SIG-M5 (cell line): ENCODE data around the gene GRID1.

ENCODE experiments used
- DNase-seq: peaks from one replicate; lab custom pipeline; 2025; lab: John Stamatoyannopoulos, UW

Gene GRID1

GRCh38 chr10:85594239-85594638 is 772.4 kb downstream of the GRID1 start:
- DNase-seq, result no peak

GRCh38 chr10:85593226-85593772 is 773.3 kb downstream of the GRID1 start:
- no peak for DNase-seq

- no peak for DNase-seq
These were observed 785.2 kb downstream of the GRID1 start for GRCh38 chr10:85581371-85581770.

- DNase-seq, result no peak
These were observed 786.0 kb downstream of the GRID1 start for GRCh38 chr10:85580585-85580984.

- no peak for DNase-seq
These were observed 787.7 kb downstream of the GRID1 start for GRCh38 chr10:85578860-85579259.

GRCh38 chr10:85575441-85575840 is 791.2 kb downstream of the GRID1 start:
- DNase-seq, result no peak

- no peak for DNase-seq
These were observed 795.7 kb downstream of the GRID1 start for GRCh38 chr10:85570871-85571270.

- DNase-seq, result no peak
These were observed 801.2 kb downstream of the GRID1 start for GRCh38 chr10:85565381-85565780.

- no peak for DNase-seq
These were observed 808.1 kb downstream of the GRID1 start for GRCh38 chr10:85558533-85558932.

GRCh38 chr10:85557706-85558105 is 808.9 kb downstream of the GRID1 start:
- no peak for DNase-seq

- no peak for DNase-seq
These were observed 809.5 kb downstream of the GRID1 start for GRCh38 chr10:85557077-85557476.
